ENCODE measurements around the gene SUCLA2. TPM values are rescaled to one million over a fixed set of nuclear protein-coding genes. Genes with fewer than 3 reads are reported as not detected.

Gene SUCLA2
- total and polyA plus RNA-seq, 9 of the 15 experiments (the other 6 are each of a cell fraction or from before 2014, with no cell fraction given) = 23.3 to 52.9 (median 35.8) TPM

DNA sequence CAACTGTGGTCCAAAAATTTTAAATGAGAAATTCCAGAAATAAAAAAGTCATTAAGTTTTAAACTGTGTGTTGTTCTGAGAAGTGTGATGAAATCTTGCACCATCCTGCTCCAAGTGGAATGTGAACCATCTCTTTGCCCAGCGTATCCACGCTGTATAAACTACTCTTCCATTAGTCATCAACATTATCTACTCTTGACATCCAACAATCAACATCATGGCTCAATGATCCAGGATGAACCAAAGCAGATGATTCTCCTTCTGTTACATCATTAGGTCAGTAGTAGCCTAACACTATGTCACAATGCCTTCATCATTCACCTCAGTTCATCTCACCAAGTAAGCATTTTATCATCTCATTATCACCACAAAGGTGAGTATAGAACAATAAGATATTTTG lies 55.3 kb downstream of the SUCLA2 start:
- CTCF ChIA-PET (ENCODE audit: low intra/inter-chr PET ratio) = no interaction called here
- Histone ChIP-seq H3K4me2 (ENCODE audit: insufficient read depth, low read length) (no peak overlapping the region), H3K27me3 (ENCODE audit: control insufficient read depth in 2 of 2, insufficient read depth in 2 of 2, low read length in 2 of 2) (no peaks in the 10 kb centered on the region), H3K9ac (ENCODE audit: insufficient read depth in 1 of 2, low read depth in 2 of 2, low read length in 2 of 2) (no peak overlapping the region), H3K27ac (ENCODE audit: extremely low read depth, low read depth, low read length) (no peak overlapping the region), H3K36me3 (ENCODE audit: control insufficient read depth, insufficient read depth, low read length) (peaks cover 26% of the 10 kb centered on the region), H4K20me1 (replicated peaks; ENCODE audit: control insufficient read depth, insufficient read depth, low read length) (no peaks in the 10 kb centered on the region), H2AFZ (ENCODE audit: low read depth, low read length) (no peak overlapping the region), H3K79me2 (ENCODE audit: control insufficient read depth, insufficient read depth, low read length) (no peaks in the 10 kb centered on the region), H3K4me3 (no peak overlapping the region), H3K9me3 (replicated peaks; ENCODE audit: control insufficient read depth, insufficient read depth, low read depth, low read length) (no peaks in the 10 kb centered on the region), H3K9me1 (ENCODE audit: control insufficient read depth, insufficient read depth, low read length) (no peaks in the 10 kb centered on the region), H3K4me1 (replicated peaks in 1 of 2; ENCODE audit: control insufficient read depth in 2 of 2, insufficient read depth in 2 of 2, low read length in 2 of 2) (no peaks in the 10 kb centered on the region)
- intact Hi-C loops (cut with micrococcal nuclease) = no loop called here
- in situ Hi-C loops (cut with MboI) = no loop called here
- 14% methylated on average over 2 of the region's 2 CpGs for whole genome bisulfite sequencing (ENCODE audit: insufficient coverage, low coverage, missing lambda C conversion rate)
- ATAC-seq (no peak), FAIRE-seq (no peak), DNase-seq (ENCODE audit: extremely low read depth in 1 of 4, low spot score in 3 of 4) (peak in 1 of 4 experiments; percentile 2)
- no TSS peak for BruUV-seq (replicated peaks)
- POLR2A ChIA-PET = no interaction called here
- no peak for TF ChIP-seq HIVEP1 (CRISPR knock-in tag; IDR thresholded peaks at IDR 0.05)
- peak in 1 of 2 experiments; percentile 53; a peak in 1 of 4 replicates for TF ChIP-seq ZNF318 (IDR thresholded peaks at IDR 0.05; ENCODE audit: borderline replicate concordance in 1 of 2, low read depth in 1 of 2)
- TF ChIP-seq POLR2H (tag; IDR thresholded peaks at IDR 0.05; ENCODE audit: low read depth) = no peak
- no peak for TF ChIP-seq STAT5A (IDR thresholded peaks at IDR 0.05; ENCODE audit: borderline replicate concordance, low read length)
- no peak for TF ChIP-seq XRCC5 (IDR thresholded peaks at IDR 0.05; ENCODE audit: low read depth, low read length)
- TF ChIP-seq BRCA1 (IDR thresholded peaks at IDR 0.05) = no peak
- TF ChIP-seq BRCA1 (CRISPR knock-in tag; IDR thresholded peaks at IDR 0.05) = no peak
- no peak for TF ChIP-seq IRF2 (CRISPR knock-in tag; IDR thresholded peaks at IDR 0.05)
- no peak for TF ChIP-seq FOXA3 (CRISPR knock-in tag; conservative IDR thresholded peaks at IDR 0.05 in 1 of 2, IDR thresholded peaks at IDR 0.05 in 1 of 2)
- no peak for TF ChIP-seq FOXA1 (IDR thresholded peaks at IDR 0.05; ENCODE audit: borderline replicate concordance)
- peak; percentile 82 for TF ChIP-seq ATF3 (IDR thresholded peaks at IDR 0.05)
- TF ChIP-seq ATF3 (CRISPR knock-in tag; conservative IDR thresholded peaks at IDR 0.05) = no peak
- peak; percentile 54; the same call in 1 of the 2 replicates for TF ChIP-seq SOX6 (IDR thresholded peaks at IDR 0.05)
- peak in 1 of 2 experiments; percentile 52; a peak in 1 of 4 replicates for TF ChIP-seq TRIM24 (IDR thresholded peaks at IDR 0.05)
- no peak for TF ChIP-seq PYGO2 (tag; IDR thresholded peaks at IDR 0.05)
- no peak for TF ChIP-seq HEY1 (CRISPR knock-in tag; IDR thresholded peaks at IDR 0.05; ENCODE audit: borderline replicate concordance)

All from K562 (cell line).